Activated CD4-positive, alpha-beta T cell treated with anti-CD3 and anti-CD28 coated beads for 36 hours (primary cell): ENCODE data around the gene NR2F1-AS1. TPM values are rescaled to one million over a fixed set of nuclear protein-coding genes. Genes with fewer than 3 reads are reported as not detected.
"Not testable (repeated sequence)": the region's sequence is repeated elsewhere in the genome, so short reads cannot be mapped to it uniquely, and the experiment has no call there.

Source experiments
- ATAC-seq: fragments of 200-7000 bp; cut with Tn5 transposase; one replicate; pipeline ENCODE4 v1.10.0; 2021; ENCODE audit warnings: mild to moderate bottlenecking, moderate library complexity
- CTCF ChIA-PET: fragments of 350-600 bp; sonication (Branson Sonifier 250); formaldehyde crosslinking; loops from one replicate; lab custom pipeline; 2021; ENCODE audit warnings: antibody characterized with exemption; lab: Charles Lee
- POLR2A ChIA-PET: fragments of 350-600 bp; sonication (Branson Sonifier 250); formaldehyde crosslinking; loops from one replicate; lab custom pipeline; 2021; ENCODE audit warnings: antibody characterized with exemption, inconsistent platforms; lab: Charles Lee
- DNase-seq: peaks from one replicate; pipeline ENCODE4 v3.0.0-alpha.2; 2020
- H3K27ac Mint-ChIP-seq: one replicate; pipeline ENCODE4 v1.8.0; 2021; ENCODE audit warnings: mixed read lengths
- H3K27me3 Mint-ChIP-seq: one replicate; pipeline ENCODE4 v1.8.0; 2021; ENCODE audit warnings: mixed read lengths
- H3K36me3 Mint-ChIP-seq: one replicate; pipeline ENCODE4 v1.8.0; 2021; ENCODE audit warnings: low read depth, mixed read lengths
- H3K4me1 Mint-ChIP-seq: one replicate; pipeline ENCODE4 v1.8.0; 2021; ENCODE audit warnings: mixed read lengths
- H3K4me3 Mint-ChIP-seq: one replicate; pipeline ENCODE4 v1.8.0; 2021; ENCODE audit warnings: mild to moderate bottlenecking, moderate library complexity, mixed read lengths
- H3K9me3 Mint-ChIP-seq: one replicate; pipeline ENCODE4 v1.8.0; 2021; ENCODE audit warnings: low read depth, mixed read lengths
- intact Hi-C, 2 experiments: fragments of 100-400 bp; cut with DNase I in 1 of 2; cut with micrococcal nuclease in 1 of 2; formaldehyde crosslinking; loops; one replicate each; pipeline versions ENCODE4 v1.14.2 to v1.15.1; 2022 to 2024; cut with DNase I, micrococcal nuclease
- total RNA-seq, 2 experiments: library from RNA; stranded (reverse); gene quantifications; one replicate each; pipeline ENCODE4 v1.2.3, GENCODE V29; 2021

Gene NR2F1-AS1
- total RNA-seq, 2 experiments from 2014 or later: not detected

DNA sequence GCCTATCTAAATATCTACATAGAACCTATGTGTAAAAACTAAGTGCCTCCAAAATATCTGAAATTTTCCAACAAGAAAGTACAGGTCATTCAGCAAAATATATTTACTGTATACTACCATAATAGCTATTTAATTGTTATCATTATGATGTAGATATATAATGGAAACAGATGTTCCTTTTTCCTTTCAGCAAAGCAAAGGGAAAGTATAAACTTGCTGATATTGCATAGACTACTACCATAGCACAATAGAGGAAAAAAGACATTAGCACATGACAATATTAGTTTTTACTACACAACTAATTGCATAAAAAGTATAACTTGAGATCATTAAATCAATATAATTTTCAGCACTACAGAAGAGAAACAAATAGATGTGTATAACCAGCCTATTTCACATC, 14.9 kb downstream of the NR2F1-AS1 start:
- intact Hi-C loops: no loop called here
- no peak overlapping the region for H3K27ac Mint-ChIP-seq
- POLR2A ChIA-PET: no interaction called here
- no peaks in the 10 kb centered on the region for H3K36me3 Mint-ChIP-seq
- CTCF ChIA-PET: no interaction called here
- peaks cover 1% of the 10 kb centered on the region for H3K9me3 Mint-ChIP-seq
- peaks cover 31% of the 10 kb centered on the region for H3K27me3 Mint-ChIP-seq
- H3K4me1 Mint-ChIP-seq: peaks cover 13% of the 10 kb centered on the region
- H3K4me3 Mint-ChIP-seq: no peak overlapping the region
- DNase-seq (no peak), ATAC-seq (no peak)

DNA sequence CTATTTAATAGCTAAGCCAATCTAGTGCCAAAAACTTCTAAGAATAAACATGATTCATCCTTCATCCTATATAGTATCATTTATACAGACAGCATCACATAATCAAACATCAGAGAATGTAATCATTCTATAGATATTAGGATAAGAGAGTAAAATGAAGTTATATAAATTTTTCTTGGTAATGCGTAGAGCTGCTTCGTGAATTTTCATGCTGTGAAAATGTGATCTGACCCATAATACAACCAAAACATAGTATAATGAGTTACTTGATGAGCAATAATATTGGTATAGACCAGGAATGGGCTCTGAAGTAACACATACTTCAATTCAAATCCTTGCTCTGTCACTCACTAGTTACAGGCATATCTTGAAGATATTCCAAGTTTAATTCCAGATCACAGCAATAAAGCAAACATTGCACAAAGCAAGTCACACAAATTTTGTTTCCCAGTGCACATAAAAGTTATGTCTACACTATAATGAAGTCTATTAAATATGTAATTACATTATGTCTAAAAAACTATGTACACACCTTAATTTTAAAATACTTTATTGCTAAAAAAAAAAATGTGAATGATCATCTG, 23.9 kb downstream of the NR2F1-AS1 start:
- Mint-ChIP-seq H3K36me3 (no peaks in the 10 kb centered on the region), H3K4me1 (no peaks in the 10 kb centered on the region), H3K4me3 (no peak overlapping the region), H3K27ac (no peak overlapping the region), H3K9me3 (no peaks in the 10 kb centered on the region), H3K27me3 (peaks cover 27% of the 10 kb centered on the region)
- POLR2A ChIA-PET: no interaction called here
- intact Hi-C loops: no loop called here
- CTCF ChIA-PET: no interaction called here
- ATAC-seq (no peak), DNase-seq (no peak)

DNA sequence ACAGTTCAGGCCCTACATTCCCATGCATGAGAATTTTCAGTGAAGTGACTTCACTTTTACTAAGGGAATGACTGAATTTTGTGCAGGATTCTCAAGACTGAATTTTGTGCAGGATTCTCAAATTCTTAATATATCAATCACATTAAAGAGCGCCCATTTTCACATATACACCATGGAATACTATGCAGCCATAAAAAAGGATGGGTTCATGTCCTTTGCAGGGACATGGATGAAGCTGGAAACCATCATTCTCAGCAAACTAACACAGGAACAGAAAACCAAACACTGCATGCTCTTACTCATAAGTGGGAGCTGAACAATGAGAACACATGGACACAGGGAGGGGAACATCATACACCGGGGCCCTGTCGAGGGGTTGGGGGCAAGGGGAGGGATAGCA, 31.4 kb downstream of the NR2F1-AS1 start:
- DNase-seq, H3K4me3 Mint-ChIP-seq, POLR2A ChIA-PET, ATAC-seq, H3K4me1 Mint-ChIP-seq, intact Hi-C loops, H3K36me3 Mint-ChIP-seq, H3K9me3 Mint-ChIP-seq, CTCF ChIA-PET, H3K27ac Mint-ChIP-seq: not testable (repeated sequence)
- peaks cover 17% of the 10 kb centered on the region for H3K27me3 Mint-ChIP-seq

DNA sequence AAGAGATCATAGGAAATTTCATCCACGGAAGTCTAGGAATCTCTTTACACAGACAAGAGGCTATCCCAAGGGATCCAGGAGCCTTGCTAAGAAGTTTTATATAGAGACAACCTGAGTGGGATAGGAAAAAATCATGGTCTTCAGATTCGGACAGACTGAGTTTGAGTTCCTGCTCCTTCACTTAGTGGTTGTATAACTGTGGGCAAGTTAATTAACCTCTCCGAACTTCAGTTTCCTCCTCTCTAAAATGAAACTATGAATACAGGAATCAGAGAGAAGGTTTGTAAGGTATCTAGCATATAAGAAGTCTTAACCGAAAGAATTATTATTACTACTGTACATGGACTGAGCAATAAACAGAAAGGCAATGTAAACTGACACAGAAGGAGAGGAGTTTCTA, 35.1 kb downstream of the NR2F1-AS1 start:
- Mint-ChIP-seq H3K27ac (no peak overlapping the region), H3K27me3 (peaks cover 22% of the 10 kb centered on the region), H3K4me1 (no peaks in the 10 kb centered on the region), H3K4me3 (no peak overlapping the region), H3K36me3 (no peaks in the 10 kb centered on the region), H3K9me3 (no peaks in the 10 kb centered on the region)
- DNase-seq (no peak), ATAC-seq (no peak)
- CTCF ChIA-PET: interaction anchor here (0.6 kb wide), 1 partner anchor 401 kb away, joined by 3 read pairs; no protein-coding TSS in a partner anchor
- intact Hi-C loops: no loop called here
- POLR2A ChIA-PET: no interaction called here

DNA sequence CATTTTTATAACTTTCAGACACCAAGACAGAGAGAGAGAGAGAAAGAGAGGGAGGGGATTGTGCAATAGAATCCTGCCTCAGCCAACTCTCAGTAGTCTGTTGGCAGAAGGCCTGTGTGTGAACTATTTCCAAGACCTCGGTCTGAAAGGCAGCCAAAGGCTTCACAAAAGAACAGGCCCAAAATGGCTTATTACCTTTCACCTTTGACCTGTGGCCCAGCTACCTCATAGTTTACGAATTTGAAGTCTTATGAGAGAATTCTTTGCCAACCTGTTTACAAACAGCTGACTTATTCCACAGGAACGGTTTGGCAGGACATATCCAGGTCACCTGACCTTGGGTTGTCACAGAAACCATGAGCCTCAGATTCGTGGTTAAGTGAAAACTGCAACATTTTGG, 48.6 kb downstream of the NR2F1-AS1 start:
- Mint-ChIP-seq H3K36me3 (no peaks in the 10 kb centered on the region), H3K27me3 (peaks cover 4% of the 10 kb centered on the region), H3K27ac (no peak overlapping the region), H3K9me3 (peaks cover 1% of the 10 kb centered on the region), H3K4me1 (no peaks in the 10 kb centered on the region), H3K4me3 (no peak overlapping the region)
- ChIA-PET POLR2A (no interaction called here), CTCF (interaction anchor here (0.6 kb wide), 1 partner anchor 430 kb away, joined by 4 read pairs; no protein-coding TSS in a partner anchor)
- intact Hi-C loops: no loop called here
- ATAC-seq: no peak
- no peak for DNase-seq

DNA sequence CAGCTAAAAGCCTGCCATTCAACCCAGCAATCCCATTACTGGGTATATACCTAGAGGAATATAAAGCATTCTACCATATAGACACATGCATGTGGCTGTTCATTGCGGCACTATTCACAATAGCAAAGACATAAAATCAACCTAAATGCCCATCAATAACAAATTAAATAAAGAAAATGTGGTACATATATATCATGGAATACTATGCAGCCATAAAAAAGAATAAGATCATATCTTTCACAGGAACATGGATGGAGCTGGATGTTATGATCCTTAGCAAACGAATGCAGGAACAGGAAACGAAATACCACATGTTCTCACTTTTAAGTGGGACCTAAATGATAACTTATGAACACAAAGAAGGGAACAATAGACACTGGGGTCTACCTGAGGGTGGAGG, 59.2 kb downstream of the NR2F1-AS1 start:
- H3K27ac Mint-ChIP-seq, H3K36me3 Mint-ChIP-seq, POLR2A ChIA-PET, ATAC-seq, H3K4me3 Mint-ChIP-seq, DNase-seq, H3K4me1 Mint-ChIP-seq, intact Hi-C loops, CTCF ChIA-PET: not testable (repeated sequence)
- Mint-ChIP-seq H3K9me3 (peaks cover 30% of the 10 kb centered on the region), H3K27me3 (peaks cover 12% of the 10 kb centered on the region)

DNA sequence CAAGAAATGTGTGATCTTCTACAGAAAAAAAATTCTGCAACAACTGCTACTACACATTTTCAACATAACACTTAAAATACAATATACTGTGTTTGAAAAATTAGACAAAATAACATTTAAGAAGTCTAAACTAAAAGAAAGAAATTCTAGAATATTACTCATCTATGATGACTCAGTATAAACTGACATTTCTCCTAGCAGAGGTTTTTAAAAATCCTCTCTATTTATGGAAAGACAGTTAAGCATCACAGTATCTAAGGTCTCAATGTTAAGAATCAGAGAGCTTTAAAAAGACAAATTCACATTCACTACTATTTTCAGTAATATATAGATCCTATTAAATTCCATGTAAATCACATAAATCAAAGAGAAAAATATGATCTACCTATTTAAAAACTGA, 61.3 kb downstream of the NR2F1-AS1 start:
- intact Hi-C loops: no loop called here
- no peaks in the 10 kb centered on the region for H3K4me1 Mint-ChIP-seq
- peaks cover 2% of the 10 kb centered on the region for H3K36me3 Mint-ChIP-seq
- H3K4me3 Mint-ChIP-seq: no peak overlapping the region
- CTCF ChIA-PET: no interaction called here
- peaks cover 15% of the 10 kb centered on the region for H3K9me3 Mint-ChIP-seq
- POLR2A ChIA-PET: no interaction called here
- H3K27me3 Mint-ChIP-seq: peaks cover 13% of the 10 kb centered on the region
- DNase-seq (no peak), ATAC-seq (no peak)
- no peak overlapping the region for H3K27ac Mint-ChIP-seq

DNA sequence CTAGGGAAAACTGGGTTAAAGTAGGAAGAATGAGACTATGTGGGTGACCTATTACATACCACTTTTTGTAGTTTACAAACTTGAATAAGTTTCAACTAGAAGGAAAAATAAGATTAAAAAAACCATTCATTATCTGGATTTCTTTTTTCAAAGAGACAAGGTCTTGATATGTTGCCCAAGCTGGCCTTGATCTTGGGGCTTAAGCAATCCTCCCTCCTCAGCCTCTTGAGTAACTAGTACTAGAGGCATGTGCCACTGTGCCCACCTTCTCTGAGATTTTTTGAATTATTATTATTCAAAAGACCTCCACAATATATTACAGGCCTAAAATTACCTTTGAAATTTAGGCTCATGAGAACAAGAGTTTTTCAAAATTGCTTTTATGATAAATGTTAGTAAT, 63.2 kb downstream of the NR2F1-AS1 start:
- H3K9me3 Mint-ChIP-seq: peaks cover 12% of the 10 kb centered on the region
- H3K4me3 Mint-ChIP-seq: no peak overlapping the region
- peaks cover 14% of the 10 kb centered on the region for H3K27me3 Mint-ChIP-seq
- no peak overlapping the region for H3K27ac Mint-ChIP-seq
- CTCF ChIA-PET: interaction anchor here (0.7 kb wide), 1 partner anchor 15 kb away, joined by 3 read pairs; no protein-coding TSS in a partner anchor
- H3K4me1 Mint-ChIP-seq: no peaks in the 10 kb centered on the region
- intact Hi-C loops: no loop called here
- POLR2A ChIA-PET: no interaction called here
- ATAC-seq (no peak), DNase-seq (no peak)
- H3K36me3 Mint-ChIP-seq: peaks cover 2% of the 10 kb centered on the region

DNA sequence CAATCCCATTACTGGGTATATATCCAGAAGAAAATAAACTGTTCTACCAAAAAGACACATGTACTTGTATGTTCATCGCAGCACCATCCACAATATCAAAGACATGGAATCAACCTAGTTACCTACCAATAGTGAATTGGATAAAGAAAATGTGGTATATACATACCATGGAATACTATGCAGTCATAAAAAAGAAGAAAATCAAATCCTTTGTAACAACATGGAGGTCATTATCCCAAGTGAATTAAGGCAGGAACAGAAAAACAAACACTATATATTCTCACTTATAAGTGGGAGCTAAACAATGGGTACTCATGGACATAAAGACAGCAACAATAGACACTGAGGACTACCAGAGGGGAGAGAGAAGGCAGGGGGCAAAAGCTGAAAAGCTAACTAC, 67.7 kb downstream of the NR2F1-AS1 start:
- DNase-seq: no peak
- CTCF ChIA-PET: no interaction called here
- H3K4me1 Mint-ChIP-seq: no peaks in the 10 kb centered on the region
- H3K4me3 Mint-ChIP-seq: no peak overlapping the region
- H3K27me3 Mint-ChIP-seq: peaks cover 7% of the 10 kb centered on the region
- no peaks in the 10 kb centered on the region for H3K36me3 Mint-ChIP-seq
- no peak for ATAC-seq
- POLR2A ChIA-PET: no interaction called here
- intact Hi-C loops: no loop called here
- no peaks in the 10 kb centered on the region for H3K9me3 Mint-ChIP-seq
- no peak overlapping the region for H3K27ac Mint-ChIP-seq

DNA sequence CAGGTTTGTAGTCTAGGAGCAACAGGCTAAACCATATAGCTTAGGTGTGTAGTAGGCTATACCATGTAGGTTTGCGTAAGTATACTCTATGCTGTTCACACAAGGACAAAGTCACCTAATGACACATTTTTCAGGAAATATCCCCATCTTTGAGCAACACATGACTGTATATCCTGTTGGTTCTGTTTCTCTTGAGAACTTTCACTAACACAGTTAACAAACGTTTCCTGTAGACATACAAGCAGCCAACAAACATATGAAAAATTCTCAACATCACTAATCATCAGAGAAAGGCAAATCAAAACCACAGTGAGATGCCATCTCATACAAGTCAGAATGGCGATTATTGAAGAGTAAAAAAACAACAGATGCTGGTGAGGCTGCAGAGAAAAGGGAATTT, 68.2 kb downstream of the NR2F1-AS1 start:
- H3K27ac Mint-ChIP-seq: no peak overlapping the region
- DNase-seq: no peak
- H3K4me3 Mint-ChIP-seq: no peak overlapping the region
- intact Hi-C loops: no loop called here
- POLR2A ChIA-PET: no interaction called here
- no peaks in the 10 kb centered on the region for H3K36me3 Mint-ChIP-seq
- CTCF ChIA-PET: no interaction called here
- no peaks in the 10 kb centered on the region for H3K4me1 Mint-ChIP-seq
- H3K27me3 Mint-ChIP-seq: peaks cover 7% of the 10 kb centered on the region
- no peaks in the 10 kb centered on the region for H3K9me3 Mint-ChIP-seq
- ATAC-seq: no peak

DNA sequence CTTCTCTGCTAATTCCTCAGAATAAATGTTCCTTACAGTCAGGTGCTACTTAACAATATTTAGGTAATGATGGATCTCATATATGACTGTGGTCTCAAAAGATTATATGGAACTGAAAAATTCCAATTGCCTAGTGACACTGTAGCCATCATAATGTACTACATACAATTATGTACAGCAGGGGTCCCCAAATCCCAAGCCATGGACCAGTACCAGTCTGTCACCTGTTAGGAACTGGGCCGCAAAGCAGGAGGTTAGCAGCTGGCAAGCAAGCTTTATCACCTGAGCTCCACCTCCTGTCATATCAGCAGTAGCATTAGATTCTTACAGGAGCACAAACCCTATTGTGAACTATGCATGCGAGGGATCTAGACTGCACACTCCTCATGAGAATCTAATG, 69.6 kb downstream of the NR2F1-AS1 start:
- intact Hi-C loops: loop anchor here in 1 of 2 experiments (1.0 kb wide), 1 partner anchor 290 kb away; no protein-coding TSS in a partner anchor
- ATAC-seq (no peak), DNase-seq (no peak)
- H3K36me3 Mint-ChIP-seq: no peaks in the 10 kb centered on the region
- no peak overlapping the region for H3K4me3 Mint-ChIP-seq
- ChIA-PET CTCF (no interaction called here), POLR2A (no interaction called here)
- H3K4me1 Mint-ChIP-seq: no peaks in the 10 kb centered on the region
- H3K27me3 Mint-ChIP-seq: peaks cover 7% of the 10 kb centered on the region
- no peak overlapping the region for H3K27ac Mint-ChIP-seq
- no peaks in the 10 kb centered on the region for H3K9me3 Mint-ChIP-seq

DNA sequence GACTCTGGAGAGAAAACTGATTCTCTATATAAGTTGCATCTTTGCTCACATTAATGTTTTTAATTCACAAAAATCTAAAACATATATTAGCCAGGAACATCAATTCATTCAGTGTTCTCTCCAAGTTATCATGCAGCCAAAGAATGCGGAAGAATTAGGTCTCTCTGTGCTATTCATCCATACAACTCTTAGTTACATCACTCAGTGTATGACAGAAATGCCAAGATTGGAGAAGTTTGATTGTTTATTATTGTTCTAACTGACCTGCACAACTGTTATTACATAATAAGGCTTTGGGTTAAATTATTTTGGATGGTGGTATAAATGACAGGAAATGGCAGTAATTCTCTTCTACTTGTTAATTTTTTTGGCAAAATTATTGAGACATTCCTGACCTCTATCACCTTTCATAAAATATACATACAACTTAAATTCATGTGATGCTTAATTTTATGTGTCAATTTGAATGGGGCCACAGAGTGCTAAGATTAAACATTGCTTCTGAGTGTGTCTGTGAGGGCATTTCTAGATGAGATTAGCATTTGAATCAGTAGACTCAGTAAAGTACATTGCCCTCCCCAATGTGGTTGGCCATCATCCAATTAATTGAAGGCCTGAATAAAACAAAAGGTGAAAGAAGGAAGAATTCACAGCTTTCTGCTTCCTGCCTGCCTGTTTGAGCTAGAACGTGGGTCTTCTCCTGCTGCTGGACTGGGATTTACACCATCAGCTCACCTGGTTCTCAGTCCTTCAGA, 70.2 kb downstream of the NR2F1-AS1 start:
- ATAC-seq: no peak
- H3K36me3 Mint-ChIP-seq: no peaks in the 10 kb centered on the region
- DNase-seq: no peak
- no peak overlapping the region for H3K4me3 Mint-ChIP-seq
- H3K9me3 Mint-ChIP-seq: no peaks in the 10 kb centered on the region
- peaks cover 12% of the 10 kb centered on the region for H3K27me3 Mint-ChIP-seq
- POLR2A ChIA-PET: no interaction called here
- intact Hi-C loops: loop anchor here in 1 of 2 experiments (1.0 kb wide), 1 partner anchor 290 kb away; no protein-coding TSS in a partner anchor
- no peaks in the 10 kb centered on the region for H3K4me1 Mint-ChIP-seq
- CTCF ChIA-PET: no interaction called here
- H3K27ac Mint-ChIP-seq: no peak overlapping the region
